ENCODE results near the gene SLC4A4. TPM values are rescaled to one million over a fixed set of nuclear protein-coding genes. Genes with fewer than 3 reads are reported as not detected.

SLC4A4 gene
- total and polyA plus RNA-seq, 2 of the 13 experiments (the other 11 are each of a cell fraction or from before 2014, with no cell fraction given), result 0.01 TPM; not detected in 1

- Histone ChIP-seq H2AFZ (ENCODE audit: low read length) (no peak overlapping the region), H3K4me2 (ENCODE audit: low read depth, low read length) (no peak overlapping the region), H3K4me1 (ENCODE audit: insufficient read depth, low read length) (no peaks in the 10 kb centered on the region), H3K4me3 (replicated peaks in 1 of 3; ENCODE audit: insufficient read depth in 1 of 3, low read depth in 2 of 3, low read length in 3 of 3) (no peak overlapping the region), H3K27me3 (ENCODE audit: control insufficient read depth in 1 of 2, insufficient read depth in 2 of 2, low read length in 2 of 2) (no peaks in the 10 kb centered on the region), H3K27ac (ENCODE audit: extremely low read length, insufficient read depth, low read length) (no peak overlapping the region), H3K9ac (ENCODE audit: insufficient read depth, low read depth, low read length) (no peak overlapping the region), H3K9me3 (ENCODE audit: low read length) (no peaks in the 10 kb centered on the region), H3K36me3 (replicated peaks in 1 of 2; ENCODE audit: control insufficient read depth in 1 of 2, insufficient read depth in 2 of 2, low read length in 2 of 2) (no peaks in the 10 kb centered on the region), H3K79me2 (ENCODE audit: insufficient read depth, low read length) (no peaks in the 10 kb centered on the region), H4K20me1 (ENCODE audit: insufficient read depth, low read length) (no peaks in the 10 kb centered on the region)
- intact Hi-C loops (cut with micrococcal nuclease; ENCODE audit: unreplicated experiment) (no loop called here), in situ Hi-C loops (cut with HindIII; ENCODE audit: extremely low pct_ligation_motif_present, low pct_unique_long_range_greater_than_20kb) (no loop called here)
- ChIA-PET POLR2A (no interaction called here), CTCF (ENCODE audit: low intra/inter-chr PET ratio, low total read pairs) (no interaction called here)
- ATAC-seq, result no peak
- no peak for DNase-seq (ENCODE audit: low spot score)
- no peak for FAIRE-seq
- BruUV-seq (replicated peaks), result no TSS peak
- TF ChIP-seq ZNF101 (CRISPR knock-in tag; IDR thresholded peaks at IDR 0.05; ENCODE audit: borderline replicate concordance, low read depth), result no peak
- no peak for TF ChIP-seq GFI1 (CRISPR knock-in tag; IDR thresholded peaks at IDR 0.05; ENCODE audit: borderline replicate concordance)
- no peak for TF ChIP-seq SALL1 (CRISPR knock-in tag; IDR thresholded peaks at IDR 0.05)
- TF ChIP-seq KAT8 (CRISPR knock-in tag; IDR thresholded peaks at IDR 0.05), result no peak
- no peak for TF ChIP-seq SMARCE1 (IDR thresholded peaks at IDR 0.05; ENCODE audit: borderline replicate concordance)
- no peak for TF ChIP-seq ZNF503 (CRISPR knock-in tag; IDR thresholded peaks at IDR 0.05)
- TF ChIP-seq ZNF44 (CRISPR knock-in tag; IDR thresholded peaks at IDR 0.05), result no peak
- no peak for TF ChIP-seq ZNF556 (CRISPR knock-in tag; IDR thresholded peaks at IDR 0.05; ENCODE audit: borderline replicate concordance)
- TF ChIP-seq, protein P1, sequence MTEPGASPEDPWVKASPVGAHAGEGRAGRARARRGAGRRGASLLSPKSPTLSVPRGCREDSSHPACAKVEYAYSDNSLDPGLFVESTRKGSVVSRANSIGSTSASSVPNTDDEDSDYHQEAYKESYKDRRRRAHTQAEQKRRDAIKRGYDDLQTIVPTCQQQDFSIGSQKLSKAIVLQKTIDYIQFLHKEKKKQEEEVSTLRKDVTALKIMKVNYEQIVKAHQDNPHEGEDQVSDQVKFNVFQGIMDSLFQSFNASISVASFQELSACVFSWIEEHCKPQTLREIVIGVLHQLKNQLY (CRISPR knock-in tag; IDR thresholded peaks at IDR 0.05), result no peak
- TF ChIP-seq NR2F2 (IDR thresholded peaks at IDR 0.05; ENCODE audit: borderline replicate concordance, low read depth), result no peak
- TF ChIP-seq ZFP82 (CRISPR knock-in tag; IDR thresholded peaks at IDR 0.05; ENCODE audit: borderline replicate concordance), result no peak
- TF ChIP-seq HNRNPL (IDR thresholded peaks at IDR 0.05; ENCODE audit: low read depth, low read length), result no peak
- no peak for TF ChIP-seq GLI4 (CRISPR knock-in tag; IDR thresholded peaks at IDR 0.05; ENCODE audit: borderline replicate concordance)
- no peak for TF ChIP-seq AHR (CRISPR knock-in tag; IDR thresholded peaks at IDR 0.05)
Observed at GRCh38 chr4:71355971-71356370, 17.2 kb downstream of the SLC4A4 start.

All from HepG2 (cell line).